ENCODE results near the gene SNX24. TPM values are rescaled to one million over a fixed set of nuclear protein-coding genes. Genes with fewer than 3 reads are reported as not detected.
A peak's percentile ranks its signal among the peaks of the same experiment; 100 is the strongest.

Gene SNX24
- total RNA-seq, 6 experiments from 2014 or later: 6.2 to 23.7 (median 12.5) TPM

- H3K4me3 ChIP-seq: no peak overlapping the region
- ATAC-seq (no peak), DNase-seq (no peak)
- H3K27ac ChIP-seq: no peak overlapping the region
- peaks cover 0 to under 1% (median 0%) of the 10 kb centered on the region in 4 donors for H3K4me1 ChIP-seq
- no peaks in the 10 kb centered on the region for H3K27me3 ChIP-seq
- H3K36me3 ChIP-seq: no peaks in the 10 kb centered on the region
- 86% methylated on average over 7 of the region's 7 CpGs for WGBS (ENCODE audit: insufficient coverage, low coverage, low lambda C conversion rate, missing lambda C conversion rate)
- no peak for TF ChIP-seq CTCF (IDR thresholded peaks at IDR 0.05)
- no peak for TF ChIP-seq POLR2A (IDR thresholded peaks at IDR 0.05)
- intact Hi-C loops (cut with DNase I): loop anchor here in 1 of 2 donors (10.0 kb wide), 1 partner anchor 97 kb away; no protein-coding TSS in a partner anchor
- H3K9me3 ChIP-seq: no peaks in the 10 kb centered on the region
Measured at GRCh38 chr5:123001808-123002207, 156.4 kb downstream of the SNX24 start.

GRCh38 chr5:123007182-123007581 lies 161.8 kb downstream of the SNX24 start:
- DNase-seq (no peak), ATAC-seq (no peak)
- Histone ChIP-seq H3K4me1 (no peaks in the 10 kb centered on the region), H3K27ac (no peak overlapping the region), H3K9me3 (no peaks in the 10 kb centered on the region), H3K36me3 (no peaks in the 10 kb centered on the region), H3K4me3 (no peak overlapping the region), H3K27me3 (no peaks in the 10 kb centered on the region)
- WGBS (ENCODE audit: insufficient coverage, low coverage, low lambda C conversion rate, missing lambda C conversion rate): 100% methylated on average over 5 of the region's 6 CpGs
- intact Hi-C loops (cut with DNase I): loop anchor here in 1 of 2 donors (10.0 kb wide), 1 partner anchor 102 kb away; no protein-coding TSS in a partner anchor
- TF ChIP-seq CTCF (IDR thresholded peaks at IDR 0.05): no peak
- no peak for TF ChIP-seq POLR2A (IDR thresholded peaks at IDR 0.05)

GRCh38 chr5:123007754-123008153 lies 162.3 kb downstream of the SNX24 start:
- TF ChIP-seq CTCF (IDR thresholded peaks at IDR 0.05) (no peak), POLR2A (IDR thresholded peaks at IDR 0.05) (no peak)
- DNase-seq (no peak), ATAC-seq (no peak)
- Histone ChIP-seq H3K9me3 (no peaks in the 10 kb centered on the region), H3K36me3 (no peaks in the 10 kb centered on the region), H3K4me3 (no peak overlapping the region), H3K27ac (no peak overlapping the region), H3K4me1 (no peaks in the 10 kb centered on the region), H3K27me3 (no peaks in the 10 kb centered on the region)
- WGBS (ENCODE audit: insufficient coverage, low coverage, low lambda C conversion rate, missing lambda C conversion rate): 92% methylated on average over 6 of the region's 6 CpGs
- intact Hi-C loops (cut with DNase I): loop anchor here in 1 of 2 donors (10.0 kb wide), 1 partner anchor 103 kb away; no protein-coding TSS in a partner anchor

- no peaks in the 10 kb centered on the region for H3K4me1 ChIP-seq
- TF ChIP-seq CTCF (IDR thresholded peaks at IDR 0.05): no peak
- no peak for TF ChIP-seq POLR2A (IDR thresholded peaks at IDR 0.05)
- no peaks in the 10 kb centered on the region for H3K36me3 ChIP-seq
- no peak overlapping the region for H3K4me3 ChIP-seq
- ATAC-seq: peak in 1 of 4 donors; percentile 17
- no peaks in the 10 kb centered on the region for H3K27me3 ChIP-seq
- no peak for DNase-seq
- intact Hi-C loops (cut with DNase I): no loop called here
- H3K27ac ChIP-seq: no peak overlapping the region
- no peaks in the 10 kb centered on the region for H3K9me3 ChIP-seq
- 76% methylated on average over 1 of the region's 1 CpG for WGBS (ENCODE audit: insufficient coverage, low coverage, low lambda C conversion rate, missing lambda C conversion rate)
Measured at GRCh38 chr5:123012321-123012720, 166.9 kb downstream of the SNX24 start.

GRCh38 chr5:123014689-123015088 lies 169.3 kb downstream of the SNX24 start:
- Histone ChIP-seq H3K27me3 (no peaks in the 10 kb centered on the region), H3K36me3 (no peaks in the 10 kb centered on the region), H3K4me3 (no peak overlapping the region), H3K9me3 (no peaks in the 10 kb centered on the region), H3K4me1 (no peaks in the 10 kb centered on the region), H3K27ac (no peak overlapping the region)
- intact Hi-C loops (cut with DNase I): no loop called here
- no peak for DNase-seq
- no peak for TF ChIP-seq CTCF (IDR thresholded peaks at IDR 0.05)
- TF ChIP-seq POLR2A (IDR thresholded peaks at IDR 0.05): no peak
- WGBS (ENCODE audit: insufficient coverage, low coverage, low lambda C conversion rate, missing lambda C conversion rate): 86% methylated on average over 1 of the region's 1 CpG
- peak in 3 of 4 donors; percentile 43 to 62 (median 60) for ATAC-seq

All from right lobe of liver (tissue), 6 donors.